GM04503 (cell line): ENCODE results near the gene LIG3.
"Not testable (repeated sequence)": the region's sequence is repeated elsewhere in the genome, so short reads cannot be mapped to it uniquely, and the experiment has no call there.

Source experiments
- DNase-seq: peaks from one replicate; pipeline ENCODE4 v3.0.0-alpha.2; 2012; ENCODE audit warnings: low read depth

The LIG3 gene

DNA sequence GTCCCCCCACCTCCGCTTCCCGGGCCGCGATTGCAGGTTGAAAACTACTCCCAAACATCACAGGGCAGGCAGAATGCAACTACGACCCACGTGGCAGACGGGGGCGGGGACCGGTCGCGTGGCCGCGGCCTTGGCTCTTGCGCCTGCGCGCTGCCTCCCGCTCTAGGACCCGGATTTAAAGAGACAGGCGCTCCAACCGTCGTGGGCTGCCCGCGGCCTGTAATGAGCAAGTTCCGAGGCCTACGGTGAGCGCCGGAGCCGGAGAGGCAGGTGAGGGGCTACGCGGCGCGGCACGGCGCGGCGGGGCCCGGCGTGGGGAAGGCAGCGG is at the start of gene LIG3:
Gene LIG3 (plus strand): TSS at position 160 of the 328 bp plus-strand sequence. CDS start 2,494 bp downstream, outside the sequence.
- DNase-seq = peak; percentile 56

DNA sequence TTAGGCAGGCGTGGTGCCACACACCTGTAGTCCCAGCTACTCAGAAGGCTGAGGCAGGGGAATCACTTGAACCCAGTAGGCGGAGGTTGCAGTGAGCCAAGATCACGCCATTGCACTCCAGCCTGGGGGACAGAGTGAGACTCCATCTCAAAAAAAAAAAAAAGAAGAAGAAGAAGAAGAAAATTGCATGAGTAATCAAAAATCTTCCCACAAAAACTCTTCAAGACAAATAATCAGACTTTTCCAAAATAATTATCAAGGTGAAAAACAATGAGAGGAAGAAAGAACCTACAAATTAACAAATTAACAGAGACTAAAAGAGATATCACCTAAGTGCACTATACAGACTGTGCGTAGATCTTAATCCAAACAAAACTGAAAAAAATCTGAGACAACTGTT is 29.5 kb upstream of the LIG3 start:
- not testable (repeated sequence) for DNase-seq

DNA sequence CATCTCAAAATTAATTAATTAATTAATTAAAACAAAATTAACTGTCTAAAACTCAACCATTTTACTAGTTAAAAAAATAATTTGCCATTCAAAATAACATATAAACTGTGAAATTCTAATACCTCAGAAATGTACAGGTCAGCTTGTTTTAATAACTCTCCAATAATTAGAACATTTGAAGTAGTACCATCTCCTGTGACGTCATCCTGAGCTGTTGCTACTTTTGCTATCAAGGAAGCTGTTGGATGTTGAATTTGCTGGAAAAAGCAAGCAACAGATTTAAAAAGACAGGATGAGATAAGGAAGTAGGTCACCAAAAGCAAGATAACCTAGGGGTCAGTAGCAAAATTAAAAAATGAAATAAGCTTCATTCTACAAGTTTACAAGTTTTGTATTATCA is 21.9 kb upstream of the LIG3 start:
- DNase-seq = no peak

DNA sequence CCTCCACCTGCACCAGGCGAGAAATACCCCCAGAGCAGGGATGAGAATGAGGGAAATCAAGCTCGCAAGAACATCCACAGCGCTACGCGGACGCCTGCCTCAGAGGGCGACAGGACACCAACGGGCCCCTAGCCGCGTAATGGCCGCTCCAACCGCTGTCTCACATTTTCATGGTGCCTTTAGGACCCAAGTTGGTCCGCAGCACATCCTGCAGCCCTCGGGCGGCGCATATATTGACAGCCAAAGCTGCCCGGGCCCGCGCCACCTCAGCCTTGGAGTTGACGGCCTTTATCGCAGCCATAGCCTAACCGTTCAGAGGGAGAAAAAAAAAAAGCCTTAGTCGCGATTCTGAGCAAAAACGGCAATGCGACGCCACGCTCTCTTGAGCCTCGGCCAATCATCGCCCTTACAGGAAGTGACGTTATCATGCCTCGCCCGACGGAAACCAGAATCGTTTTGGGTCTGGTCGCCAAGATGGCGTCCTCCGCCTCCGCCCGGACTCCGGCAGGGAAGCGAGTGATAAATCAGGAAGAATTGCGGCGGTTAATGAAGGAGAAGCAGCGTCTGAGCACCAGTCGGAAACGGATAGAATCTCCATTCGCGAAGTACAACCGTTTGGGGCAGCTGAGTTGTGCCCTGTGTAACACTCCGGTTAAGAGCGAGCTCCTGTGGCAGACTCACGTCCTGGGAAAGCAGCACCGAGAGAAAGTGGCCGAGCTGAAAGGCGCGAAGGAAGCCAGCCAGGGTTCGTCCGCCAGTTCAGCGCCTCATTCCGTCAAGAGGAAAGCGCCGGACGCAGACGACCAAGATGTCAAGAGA is 19.0 kb upstream of the LIG3 start, which contains the start of the genes CCT6B and ZNF830:
Gene CCT6B (minus strand): TSS at position 368 of the 819 bp plus-strand sequence. CDS start 67 bp downstream, at position 301.
Gene ZNF830 (plus strand): TSS at position 448 of the 819 bp plus-strand sequence. CDS start 27 bp downstream, at position 475.
- peak; percentile 78 for DNase-seq

DNA sequence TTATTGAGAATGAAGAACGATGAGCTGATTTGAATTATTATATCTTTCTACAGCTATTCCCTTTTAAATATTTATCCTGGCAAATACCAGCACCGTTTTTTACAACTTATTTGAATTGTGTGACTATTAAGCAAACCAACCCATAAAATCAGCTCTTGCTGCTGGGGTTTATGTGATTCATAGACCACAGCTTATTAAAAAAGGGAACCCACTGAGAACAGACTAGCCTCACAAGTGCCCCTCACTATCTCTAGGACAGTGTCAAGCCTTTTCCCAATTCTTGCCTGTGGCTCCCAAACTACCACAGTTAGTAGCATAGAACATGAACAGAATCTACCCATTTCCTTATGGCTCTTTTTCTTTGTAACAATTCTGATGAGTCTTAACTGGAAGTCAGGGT is 6.1 kb upstream of the LIG3 start:
- no peak for DNase-seq

DNA sequence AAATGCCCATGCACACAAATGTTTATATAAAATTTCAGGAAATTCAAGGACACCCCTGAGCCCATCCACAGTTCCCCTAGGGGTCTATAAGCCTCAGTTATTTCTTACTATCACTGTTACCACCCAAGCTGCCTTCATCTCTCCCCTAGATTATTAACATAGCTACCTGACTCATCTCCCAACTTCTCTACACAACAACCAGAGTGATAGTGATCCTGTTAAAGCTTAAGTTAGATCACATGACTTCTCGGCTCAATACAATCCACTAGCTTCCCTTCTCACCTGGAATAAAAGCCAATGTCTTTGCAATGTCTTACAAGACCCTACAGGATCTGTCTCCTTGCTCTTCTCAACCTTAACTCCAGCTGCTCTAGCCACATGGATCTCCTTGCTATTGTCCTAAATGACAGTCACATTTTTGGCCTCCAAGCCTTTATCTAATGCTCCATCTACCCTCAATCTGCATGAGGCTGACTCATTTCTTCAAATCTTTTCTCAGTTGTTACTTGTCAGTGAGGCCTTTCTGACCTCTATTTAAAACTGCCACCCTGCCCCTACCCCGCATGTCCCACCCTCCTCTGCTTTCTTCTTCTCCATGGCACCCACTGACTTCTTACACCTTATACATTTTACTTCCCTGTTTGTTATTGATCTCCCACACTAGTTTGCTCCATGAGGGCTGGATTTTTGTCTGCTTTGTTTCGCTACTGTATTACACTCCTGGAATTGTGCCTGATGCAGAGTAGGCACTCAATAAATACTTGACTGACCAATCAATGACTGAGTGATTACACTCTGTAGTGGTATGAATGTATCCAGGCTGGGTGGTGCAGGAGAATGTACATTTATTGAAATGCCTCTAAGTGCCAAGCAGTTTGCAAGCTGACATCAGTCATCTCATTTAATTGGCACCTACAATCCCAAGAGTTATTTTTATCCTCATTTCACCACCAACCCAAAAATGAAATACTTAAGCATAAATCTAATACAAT is 5.2 kb upstream of the LIG3 start:
- no peak for DNase-seq

DNA sequence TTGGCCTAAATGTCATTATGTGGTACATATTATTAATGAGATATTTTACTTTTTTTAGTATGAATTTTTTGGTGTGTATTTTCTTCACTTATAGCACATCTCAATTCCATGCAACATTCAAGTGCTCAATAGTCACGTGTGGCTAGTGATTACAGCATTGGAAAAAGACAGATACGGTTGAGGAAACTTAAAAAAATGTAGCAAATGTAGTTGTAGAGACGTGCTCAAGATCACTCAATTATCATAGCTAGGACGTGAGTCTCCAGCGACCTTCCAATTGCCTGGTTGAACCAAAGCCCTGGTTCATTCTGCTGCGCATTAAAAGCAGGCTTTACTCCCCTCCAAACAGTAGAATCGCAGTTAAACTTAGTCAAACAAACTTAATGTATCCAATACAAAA is 1.2 kb upstream of the LIG3 start:
- no peak for DNase-seq

DNA sequence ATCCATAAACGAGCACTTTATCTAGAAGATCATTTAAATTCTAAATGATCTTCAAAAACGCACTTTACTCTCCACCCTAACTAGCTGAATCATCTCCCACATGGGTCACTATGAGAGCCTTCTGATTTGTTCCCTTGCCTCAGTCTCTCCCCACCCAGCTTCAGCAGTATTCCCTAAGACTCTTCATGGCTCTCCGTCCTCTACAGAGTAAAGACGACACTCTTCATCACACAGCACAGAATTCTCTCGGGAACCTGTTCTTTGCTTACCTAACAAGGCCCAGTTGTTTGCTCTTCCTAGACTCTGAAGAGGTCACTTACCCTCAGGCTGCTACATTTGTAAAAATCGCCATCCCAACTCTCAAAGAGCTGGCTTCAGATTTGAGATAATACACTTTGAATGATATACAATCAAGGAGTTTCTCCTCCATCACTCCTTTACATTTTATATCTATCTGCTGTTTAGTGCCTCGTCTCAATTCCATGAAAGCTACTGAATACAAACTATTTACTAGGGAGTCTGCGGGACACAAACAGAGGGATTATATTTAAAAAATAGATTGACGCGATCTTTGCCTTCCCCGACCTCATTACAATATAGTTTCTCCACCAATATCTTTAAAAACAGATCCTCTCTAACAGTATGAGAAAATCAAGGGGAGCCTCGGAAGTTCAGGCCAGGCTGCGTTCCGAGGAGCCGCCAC is 511 bp upstream of the LIG3 start:
- DNase-seq = no peak

DNA sequence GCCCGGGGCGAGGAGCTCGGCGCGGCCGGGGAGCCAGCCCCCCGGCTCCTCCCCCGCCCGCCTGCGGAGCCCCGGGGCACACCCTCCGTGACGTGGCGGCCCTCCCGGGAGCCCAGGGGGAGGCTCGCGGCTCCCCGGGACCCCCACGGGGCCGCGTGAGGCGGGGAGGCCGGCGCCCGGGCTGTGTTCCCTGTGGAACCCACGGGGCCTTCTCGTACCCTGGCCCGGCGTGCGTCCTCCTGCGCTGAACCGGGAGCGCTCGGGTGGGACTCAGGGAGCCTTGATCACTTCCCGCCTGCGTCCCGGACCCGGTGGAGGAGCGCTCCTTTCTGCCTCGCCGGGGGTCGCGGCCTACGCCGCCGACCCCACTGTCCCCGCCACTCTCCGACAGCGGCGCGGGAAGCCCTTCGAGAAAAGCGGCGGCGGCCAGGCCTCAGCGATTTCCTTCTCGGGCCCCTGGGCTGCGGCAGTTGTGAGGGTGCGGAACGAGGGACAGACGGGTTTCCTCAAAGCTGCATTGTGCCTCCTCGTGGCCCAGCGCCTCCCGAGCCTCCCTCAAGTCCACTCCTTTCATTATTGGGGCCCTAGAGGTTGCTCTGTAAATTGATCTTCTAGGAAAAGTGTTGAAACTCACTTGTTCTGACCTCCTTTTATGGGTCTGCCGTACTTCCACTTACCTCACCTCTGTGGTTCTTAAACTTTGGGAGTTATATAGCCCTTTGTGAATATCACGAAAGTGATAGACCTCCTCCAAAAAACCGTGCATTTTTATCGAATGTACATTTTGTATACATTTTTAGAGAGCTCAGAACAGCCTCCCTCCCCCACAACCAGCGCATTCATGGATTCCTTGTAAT is 597 bp downstream of the LIG3 start:
- peak; percentile 44 for DNase-seq

DNA sequence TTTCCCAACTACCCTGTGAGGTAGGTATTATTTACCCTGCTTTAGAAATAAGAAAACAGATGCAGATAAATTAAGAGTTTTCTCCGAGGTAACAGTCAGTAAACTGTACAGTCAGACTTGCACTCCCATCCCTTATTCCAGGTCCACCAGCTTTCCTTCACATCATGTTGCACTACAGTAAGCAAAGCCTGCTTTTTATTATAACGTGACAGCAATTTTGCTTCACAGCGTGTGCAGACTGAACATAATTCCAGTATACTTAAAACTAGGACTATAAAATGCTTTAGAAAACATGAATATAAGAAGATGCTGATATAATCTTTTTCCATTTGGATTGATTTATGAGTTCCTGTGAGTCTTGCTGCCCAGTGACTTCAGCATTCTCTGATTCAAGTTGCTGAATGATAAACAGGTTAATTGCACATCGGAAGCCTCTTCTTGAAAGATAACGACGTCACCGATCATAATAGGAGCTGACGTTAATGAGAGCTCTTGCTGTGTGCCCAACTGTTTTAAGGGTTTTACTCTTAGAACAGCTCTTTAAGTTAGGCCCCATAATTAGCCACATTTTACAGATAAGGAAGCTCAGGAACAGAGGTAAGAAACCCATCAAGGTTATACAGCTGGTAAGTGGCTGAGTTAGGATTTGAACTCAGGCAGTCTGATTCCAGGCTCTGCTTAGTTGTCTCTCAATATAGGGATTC is 1.4 kb downstream of the LIG3 start:
- no peak for DNase-seq

DNA sequence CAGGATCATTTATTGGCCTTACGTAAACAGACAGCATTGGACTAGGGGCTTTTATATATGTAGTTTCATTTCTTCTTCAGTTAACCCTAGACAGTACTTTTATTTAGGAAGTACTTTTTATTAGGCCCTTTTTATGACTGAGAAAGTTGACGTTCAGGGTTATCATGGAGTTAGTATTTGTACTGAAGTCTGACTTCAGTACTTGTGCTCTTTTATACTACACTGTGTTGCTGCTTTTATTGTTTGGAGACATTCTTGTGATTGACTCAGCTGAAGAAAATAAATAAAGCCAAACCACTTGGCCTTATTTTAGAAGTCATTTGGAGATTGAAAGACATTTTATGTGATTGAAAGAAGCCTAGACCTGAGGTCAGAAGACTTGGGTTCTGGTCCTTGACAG is 6.9 kb downstream of the LIG3 start:
- no peak for DNase-seq

DNA sequence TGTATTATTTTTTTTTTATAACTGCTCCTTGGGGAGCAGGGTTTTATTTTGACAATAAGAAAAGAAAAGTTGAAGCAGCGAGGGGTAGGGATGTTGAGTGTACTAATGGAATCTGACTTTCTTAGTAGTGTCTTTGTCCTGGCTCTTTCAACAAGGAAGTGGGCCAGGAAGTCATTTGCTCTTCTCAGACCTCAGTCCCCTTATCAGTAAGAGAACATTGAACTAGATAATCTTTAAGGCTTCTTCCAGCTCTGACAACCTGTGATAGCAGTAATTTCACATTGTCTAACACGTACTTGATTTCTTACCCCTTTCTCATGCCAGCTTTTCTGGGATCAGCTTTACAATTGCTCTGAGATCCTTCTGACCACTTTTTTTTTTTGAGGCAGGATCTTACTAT is 8.3 kb downstream of the LIG3 start:
- DNase-seq = no peak

DNA sequence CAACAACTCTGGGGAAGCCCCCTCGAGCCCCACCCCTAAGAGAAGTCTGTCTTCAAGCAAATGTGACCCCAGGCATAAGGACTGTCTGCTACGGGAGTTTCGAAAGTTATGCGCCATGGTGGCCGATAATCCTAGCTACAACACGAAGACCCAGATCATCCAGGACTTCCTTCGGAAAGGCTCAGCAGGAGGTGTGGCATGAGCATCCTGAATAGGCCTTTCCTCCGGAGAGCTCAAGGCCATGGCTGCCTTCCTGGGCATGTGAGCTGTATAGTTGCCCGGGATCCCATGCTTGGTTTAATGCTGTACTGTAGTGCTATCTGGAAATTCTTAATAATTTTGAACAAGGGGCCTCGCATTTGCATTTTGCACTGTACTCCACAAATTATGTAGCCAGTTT is 9.2 kb downstream of the LIG3 start:
- no peak for DNase-seq

DNA sequence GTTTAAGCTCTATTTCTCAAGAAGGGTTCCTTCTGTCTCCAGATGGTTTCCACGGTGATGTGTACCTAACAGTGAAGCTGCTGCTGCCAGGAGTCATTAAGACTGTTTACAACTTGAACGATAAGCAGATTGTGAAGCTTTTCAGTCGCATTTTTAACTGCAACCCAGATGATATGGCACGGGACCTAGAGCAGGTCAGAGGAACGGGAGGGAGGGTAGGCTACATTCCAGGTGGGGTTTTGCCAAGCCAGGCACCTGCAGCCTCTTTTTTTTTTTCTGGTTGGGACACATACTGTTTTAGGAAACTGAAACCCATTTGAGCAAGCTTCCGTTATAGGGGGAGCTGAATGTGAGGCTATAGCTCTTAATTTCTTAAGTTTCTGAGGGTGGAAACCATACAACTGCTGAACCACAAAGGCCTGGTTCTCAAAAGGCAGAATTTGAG is 10.6 kb downstream of the LIG3 start:
- no peak for DNase-seq

DNA sequence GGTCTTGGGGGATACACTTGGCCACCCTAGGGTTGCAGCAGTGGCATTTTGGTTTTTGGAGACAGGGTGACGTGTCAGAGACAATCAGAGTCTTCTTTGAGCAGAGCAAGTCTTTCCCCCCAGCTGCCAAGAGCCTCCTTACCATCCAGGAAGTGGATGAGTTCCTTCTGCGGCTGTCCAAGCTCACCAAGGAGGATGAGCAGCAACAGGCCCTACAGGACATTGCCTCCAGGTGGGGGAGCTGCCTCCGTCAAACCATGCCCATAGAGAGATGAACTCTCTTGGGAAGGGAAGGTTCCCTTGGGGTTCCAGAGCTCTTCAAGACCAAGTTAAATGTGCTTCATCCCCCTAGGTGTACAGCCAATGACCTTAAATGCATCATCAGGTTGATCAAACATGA is 11.3 kb downstream of the LIG3 start:
- DNase-seq = no peak

DNA sequence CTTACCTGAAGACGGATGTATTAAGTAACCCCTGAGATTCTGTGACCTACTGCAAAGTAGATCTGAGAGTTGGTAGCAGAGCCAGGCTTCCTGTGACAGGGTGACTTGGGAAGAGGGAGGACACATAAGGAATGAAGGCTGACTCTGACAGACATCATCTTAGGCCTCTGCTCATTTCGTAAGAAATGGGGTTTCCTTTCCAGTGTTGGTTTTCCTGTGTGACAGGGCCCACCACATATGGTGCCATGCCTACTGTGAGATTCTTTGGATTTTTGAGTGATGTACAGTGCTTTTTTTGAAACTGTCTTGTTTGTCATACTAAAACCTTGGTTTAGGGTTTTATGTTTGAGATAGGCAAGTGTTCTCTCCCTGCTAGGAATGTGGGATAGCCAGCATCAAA is 12.7 kb downstream of the LIG3 start:
- no peak for DNase-seq

DNA sequence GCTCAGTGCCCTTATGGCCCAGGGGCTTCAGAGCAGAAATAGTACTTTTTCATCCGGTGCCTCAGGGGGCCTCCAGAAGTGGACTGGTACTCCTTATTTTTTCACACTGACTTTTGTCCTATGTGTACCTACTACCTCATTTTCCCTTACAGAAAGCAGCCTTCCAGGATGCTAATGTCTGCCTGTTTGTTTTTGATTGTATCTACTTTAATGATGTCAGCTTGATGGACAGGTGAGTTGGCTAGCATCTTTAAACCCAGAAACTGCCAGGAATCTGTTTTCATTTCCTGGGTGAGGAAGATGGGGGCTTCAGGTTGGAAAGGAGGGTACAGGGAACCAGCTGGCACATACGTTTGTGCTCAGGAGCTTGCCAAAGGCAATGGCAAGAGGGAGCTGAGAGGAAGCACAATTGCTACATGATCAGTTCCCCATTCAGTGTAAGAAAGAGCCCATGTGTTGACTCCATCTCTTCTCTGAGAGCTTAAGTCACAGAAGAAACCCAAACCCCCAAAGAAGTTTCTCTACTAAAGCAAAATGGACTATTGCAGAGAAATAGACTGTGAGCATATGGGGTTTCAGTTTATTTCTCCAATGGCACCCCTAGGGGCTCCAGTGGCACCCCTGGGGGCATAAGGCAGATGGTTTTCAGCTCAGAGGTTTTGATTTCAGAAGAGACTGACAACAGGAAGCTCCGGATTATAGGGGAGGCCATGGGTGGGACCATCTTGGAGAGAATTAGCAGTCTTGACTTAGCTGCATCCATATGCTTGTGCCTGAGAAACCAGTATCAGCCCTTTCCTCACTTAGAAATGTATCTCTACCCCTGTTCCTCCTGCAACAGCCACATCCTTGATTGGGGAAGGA is 16.3 kb downstream of the LIG3 start:
- no peak for DNase-seq

DNA sequence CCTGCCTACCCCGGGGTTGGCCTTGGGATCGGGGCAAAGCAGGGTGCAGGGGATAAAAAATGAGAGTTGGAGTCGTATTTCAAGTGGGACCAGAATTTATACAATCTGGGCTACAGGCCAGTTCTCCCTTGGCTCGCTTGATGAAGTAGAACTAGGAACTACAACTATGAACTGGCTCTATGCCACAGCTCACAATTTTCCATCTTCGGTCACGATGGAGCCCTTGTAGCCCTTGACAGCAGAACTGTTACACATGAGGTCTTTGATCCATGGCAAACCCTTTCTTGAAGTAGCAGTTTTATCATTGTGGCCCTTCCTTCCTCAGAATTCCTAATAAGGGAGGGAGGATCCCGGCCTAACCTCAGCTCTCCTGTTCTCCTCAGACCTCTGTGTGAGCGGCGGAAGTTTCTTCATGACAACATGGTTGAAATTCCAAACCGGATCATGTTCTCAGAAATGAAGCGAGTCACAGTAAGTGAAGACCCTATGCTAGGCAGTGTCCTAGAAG is 17.1 kb downstream of the LIG3 start:
- no peak for DNase-seq

DNA sequence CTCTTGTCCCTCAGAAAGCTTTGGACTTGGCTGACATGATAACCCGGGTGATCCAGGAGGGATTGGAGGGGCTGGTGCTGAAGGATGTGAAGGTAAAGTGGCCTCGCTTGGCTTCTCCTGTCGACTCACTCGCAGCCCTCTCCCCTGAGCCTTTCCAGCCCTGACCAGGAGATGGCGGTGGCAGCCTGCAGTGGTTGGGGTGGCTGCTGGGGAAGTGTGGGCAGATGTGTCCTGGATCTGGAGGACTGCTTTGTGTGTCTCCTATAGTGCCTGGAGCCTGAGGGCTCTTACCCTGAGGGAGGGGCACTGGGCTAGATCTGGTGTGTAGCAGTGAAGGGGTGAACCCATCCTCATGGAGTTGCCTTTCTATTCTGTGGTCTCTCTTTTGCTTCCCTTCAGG is 17.9 kb downstream of the LIG3 start:
- no peak for DNase-seq
